Activated gamma-delta T cell (primary cell): ENCODE data around the gene WRNIP1.

Source experiments
- DNase-seq: peaks from one replicate; lab custom pipeline; 2025; lab: John Stamatoyannopoulos, UW
- total RNA-seq, 2 donors: gene quantifications; one replicate each; lab custom pipeline; 2026; lab: John Stamatoyannopoulos, UW

Gene WRNIP1
- total RNA-seq: 73.3 to 86.3 reads per million in 2 donors

DNA sequence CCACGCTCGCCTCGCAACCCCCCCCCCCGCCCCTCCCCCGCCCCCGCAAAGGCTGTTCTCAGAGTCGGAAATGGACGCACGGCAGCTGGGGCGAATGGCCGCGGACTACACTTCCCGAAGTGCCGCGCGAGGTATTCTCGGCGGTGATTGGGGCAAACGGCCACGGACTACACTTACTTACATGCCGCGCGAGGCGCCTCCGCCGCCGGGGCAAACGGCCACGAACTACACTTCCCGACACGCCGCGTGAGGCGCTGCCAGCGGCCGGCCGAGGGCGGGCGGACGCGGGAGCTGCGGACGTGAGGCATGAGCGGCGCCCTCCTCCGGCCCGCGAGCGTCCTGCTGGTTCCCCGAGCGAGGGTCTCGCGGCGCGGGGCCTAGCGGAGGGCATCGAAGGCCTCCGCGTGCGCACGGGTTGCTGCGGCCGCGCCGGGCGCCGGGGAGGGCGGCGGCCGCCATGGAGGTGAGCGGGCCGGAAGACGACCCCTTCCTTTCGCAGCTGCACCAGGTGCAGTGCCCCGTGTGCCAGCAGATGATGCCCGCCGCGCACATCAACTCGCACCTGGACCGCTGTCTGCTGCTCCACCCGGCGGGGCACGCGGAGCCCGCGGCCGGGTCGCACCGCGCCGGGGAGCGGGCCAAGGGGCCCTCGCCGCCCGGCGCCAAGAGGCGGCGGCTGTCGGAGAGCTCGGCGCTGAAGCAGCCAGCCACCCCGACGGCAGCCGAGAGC, at the start of gene WRNIP1:
Gene WRNIP1 (plus strand): TSS at position 228 of the 730 bp plus-strand sequence. CDS start 230 bp downstream, at position 458.
- DNase-seq: peak; percentile 96

DNA sequence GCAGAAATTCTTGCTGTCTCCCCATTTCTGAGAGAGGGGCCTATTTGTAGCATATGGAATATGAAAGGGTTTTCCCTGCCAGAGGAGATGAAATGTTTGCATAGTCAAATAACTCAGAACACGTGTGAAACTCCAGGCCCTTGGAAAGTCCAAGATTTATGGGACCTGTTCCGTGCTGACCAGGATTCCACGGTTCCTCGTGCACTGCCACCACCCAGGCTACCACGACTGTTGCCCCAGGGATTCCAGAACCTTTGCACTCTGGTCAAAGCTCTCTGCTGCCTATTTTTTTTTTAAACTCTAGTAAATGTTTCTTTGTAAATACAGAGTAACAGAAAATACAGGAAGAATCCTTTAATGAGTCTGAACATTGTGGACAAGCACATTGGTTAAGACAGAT, 49.5 kb upstream of the WRNIP1 start:
- no peak for DNase-seq

DNA sequence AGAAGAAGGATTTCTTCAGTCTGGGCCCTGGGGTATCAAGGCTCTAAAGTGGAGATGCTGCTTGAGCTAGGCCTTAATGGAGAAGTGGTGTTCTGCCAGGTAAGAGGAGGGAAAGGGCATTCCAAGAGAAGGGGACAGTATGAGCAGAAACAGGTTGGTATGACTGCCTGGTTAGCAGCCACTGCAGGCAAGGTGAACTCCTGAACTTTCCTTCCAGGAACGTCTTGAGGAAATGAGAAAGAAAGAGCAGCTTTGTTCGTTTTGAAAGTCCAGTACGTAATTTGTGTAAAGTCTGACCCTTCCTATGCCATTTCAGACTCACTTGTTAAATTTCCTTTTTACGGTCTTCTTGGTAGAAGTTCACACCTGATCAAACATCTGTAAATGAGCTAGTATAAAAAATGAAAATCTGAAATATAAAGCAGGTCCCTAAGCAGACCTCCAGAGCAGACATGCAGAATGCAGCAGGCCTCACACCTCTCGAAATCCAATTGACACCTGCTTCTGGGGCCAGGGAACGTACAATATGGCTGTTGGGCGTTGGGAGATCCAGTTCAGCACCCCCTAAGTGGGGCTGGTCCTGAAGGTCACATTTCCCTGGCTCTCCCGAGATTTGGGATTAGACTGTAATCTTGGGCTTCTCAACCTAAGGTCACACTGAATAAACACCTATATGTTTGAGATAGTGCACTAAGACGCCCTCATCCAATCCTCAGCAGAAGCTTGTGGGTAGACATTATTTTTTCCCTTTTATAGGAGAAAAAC, 48.1 kb upstream of the WRNIP1 start:
- no peak for DNase-seq

DNA sequence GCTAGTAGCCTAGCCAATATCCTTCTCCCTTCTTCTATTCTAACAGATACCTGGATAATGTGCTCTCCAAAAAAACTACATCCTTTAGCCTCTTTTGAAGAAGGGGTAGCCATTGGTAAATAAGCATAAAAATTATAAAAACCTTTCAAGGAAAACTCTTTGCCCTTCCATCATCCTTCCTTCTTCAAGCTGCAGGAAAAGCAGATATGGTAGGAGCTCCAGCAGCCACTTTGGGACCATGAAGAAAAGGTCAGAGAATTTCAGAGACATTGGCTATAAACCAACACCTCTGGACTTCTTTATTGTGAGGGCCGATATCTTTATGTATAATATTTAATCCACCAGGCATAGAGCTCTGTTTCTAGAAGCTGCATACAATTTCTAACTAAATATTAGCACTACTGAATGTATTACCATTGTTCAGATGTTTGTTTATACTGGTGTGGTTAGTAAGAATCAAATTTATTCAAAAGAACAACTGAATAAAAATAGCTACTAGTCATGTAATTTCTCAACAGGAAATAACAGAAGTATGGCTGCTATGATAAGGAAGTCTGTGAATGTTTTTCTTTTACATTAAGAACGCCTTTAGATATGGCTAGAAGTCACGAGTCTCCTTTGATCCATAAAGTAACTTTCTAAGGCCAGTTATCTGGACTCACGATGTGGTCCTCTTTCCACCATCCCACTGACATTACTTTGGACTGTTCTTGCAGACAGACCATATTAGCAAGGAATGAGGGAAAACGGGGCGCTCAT, 46.7 kb upstream of the WRNIP1 start:
- no peak for DNase-seq

DNA sequence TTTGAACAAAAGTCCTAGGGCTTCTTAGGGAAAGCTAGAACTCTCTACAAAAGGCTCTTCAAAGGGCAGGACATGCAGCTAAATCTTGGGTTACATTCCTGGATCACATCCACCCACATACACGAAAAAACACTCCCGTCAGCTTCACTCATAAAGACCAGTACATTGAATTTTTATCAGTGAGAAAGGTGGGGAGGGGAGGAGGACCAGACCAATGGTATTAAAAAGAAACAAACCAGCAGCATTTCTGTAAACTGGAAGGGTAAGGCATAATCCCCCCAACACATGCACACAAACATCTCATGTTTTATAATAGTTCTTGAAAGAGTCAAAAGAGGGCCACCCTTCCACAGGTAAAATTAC, 46.1 kb upstream of the WRNIP1 start:
- DNase-seq: no peak

DNA sequence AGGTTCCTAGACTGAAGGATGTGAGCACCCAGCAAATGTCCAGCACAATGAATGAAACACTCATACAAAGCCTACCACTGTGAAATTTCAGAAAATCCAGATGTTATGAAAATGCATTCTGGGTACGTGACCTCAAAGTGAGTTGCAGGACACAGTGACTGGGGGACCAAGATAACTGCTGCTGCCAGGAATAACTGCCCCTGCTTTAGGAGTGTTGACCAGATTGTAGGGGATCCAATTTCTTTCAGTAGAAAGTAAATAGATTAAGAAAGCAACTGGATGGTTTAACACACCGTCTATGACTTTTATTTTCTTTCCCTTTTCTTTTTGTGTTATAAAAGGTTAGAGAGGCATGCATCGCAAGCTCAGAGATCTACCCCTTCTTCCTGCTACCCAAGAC, 44.0 kb upstream of the WRNIP1 start:
- DNase-seq: no peak

DNA sequence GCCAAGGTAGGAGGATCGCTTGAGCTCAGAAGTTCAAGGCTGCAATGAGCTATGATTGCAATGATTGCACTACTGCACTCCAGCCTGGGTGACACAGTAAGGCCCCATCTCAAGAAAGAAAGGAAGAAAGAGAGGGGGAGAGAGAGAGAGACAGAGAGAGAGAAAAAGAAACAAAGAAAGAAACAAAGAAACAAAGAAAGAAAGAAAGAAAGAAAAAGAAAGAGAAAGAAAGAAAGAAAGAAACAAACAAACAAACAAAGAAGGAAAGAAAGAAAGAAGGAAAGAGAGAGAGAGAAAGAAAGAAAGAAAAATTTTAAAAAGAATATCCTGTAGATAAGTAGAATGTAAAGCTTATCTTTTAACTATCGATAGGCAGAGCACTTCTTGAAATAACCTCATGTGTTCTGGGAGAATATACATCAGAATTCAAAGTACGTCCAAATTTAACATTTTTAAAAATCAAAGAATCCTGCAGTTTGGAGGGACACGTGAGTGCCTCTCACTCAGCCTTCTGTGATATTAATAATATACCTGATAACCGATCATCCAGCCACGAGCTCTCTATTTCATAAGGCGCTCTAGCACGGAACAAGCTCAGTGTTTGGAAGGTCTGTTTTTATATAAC, 39.7 kb upstream of the WRNIP1 start:
- no peak for DNase-seq

DNA sequence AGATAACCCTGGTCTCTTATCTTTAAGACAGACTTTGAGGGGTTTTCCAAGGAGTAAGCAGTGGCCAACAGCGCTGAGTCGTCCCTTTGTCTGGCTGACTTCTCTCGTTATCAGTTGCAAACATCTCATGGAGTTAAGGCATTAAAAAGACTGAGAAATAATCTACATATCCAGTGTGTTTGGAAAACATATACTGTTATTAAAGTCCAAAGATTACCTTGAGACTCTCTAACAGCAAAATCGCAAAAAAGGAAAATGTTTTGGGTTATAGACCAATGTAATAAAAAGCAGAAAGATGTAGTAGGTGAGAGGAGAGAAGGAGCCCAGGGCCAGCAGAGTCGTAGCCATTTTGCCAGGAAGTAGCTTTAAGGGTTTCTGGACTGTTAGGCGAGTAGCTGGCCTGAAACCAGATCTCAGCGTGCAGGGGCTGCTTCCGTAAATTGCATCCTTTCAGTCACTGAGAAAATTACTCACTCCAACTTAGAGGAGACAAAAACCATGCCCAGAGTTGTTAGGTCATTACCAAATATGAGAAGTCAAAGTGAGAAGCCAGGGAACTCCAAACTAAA, 39.1 kb upstream of the WRNIP1 start:
- DNase-seq: no peak

DNA sequence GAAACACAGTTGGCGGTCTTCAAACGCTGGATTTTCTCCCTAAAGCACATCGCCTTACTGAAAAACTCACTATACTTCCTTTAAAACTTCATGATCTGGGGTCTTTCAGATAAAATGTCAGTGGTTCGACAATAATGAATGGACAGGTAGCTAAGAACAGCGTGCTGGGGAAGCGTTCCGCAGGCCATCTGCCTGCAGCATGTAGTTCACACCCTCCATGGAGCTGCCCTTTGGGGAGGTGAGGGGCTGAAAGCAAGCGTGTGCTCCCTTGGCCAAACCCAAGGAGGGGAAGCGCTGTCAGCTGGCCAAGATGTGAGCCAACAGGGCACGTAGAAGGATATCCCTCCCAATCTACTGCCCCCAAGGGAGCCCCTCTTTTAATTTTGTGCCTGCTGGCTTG, 35.3 kb upstream of the WRNIP1 start:
- no peak for DNase-seq

DNA sequence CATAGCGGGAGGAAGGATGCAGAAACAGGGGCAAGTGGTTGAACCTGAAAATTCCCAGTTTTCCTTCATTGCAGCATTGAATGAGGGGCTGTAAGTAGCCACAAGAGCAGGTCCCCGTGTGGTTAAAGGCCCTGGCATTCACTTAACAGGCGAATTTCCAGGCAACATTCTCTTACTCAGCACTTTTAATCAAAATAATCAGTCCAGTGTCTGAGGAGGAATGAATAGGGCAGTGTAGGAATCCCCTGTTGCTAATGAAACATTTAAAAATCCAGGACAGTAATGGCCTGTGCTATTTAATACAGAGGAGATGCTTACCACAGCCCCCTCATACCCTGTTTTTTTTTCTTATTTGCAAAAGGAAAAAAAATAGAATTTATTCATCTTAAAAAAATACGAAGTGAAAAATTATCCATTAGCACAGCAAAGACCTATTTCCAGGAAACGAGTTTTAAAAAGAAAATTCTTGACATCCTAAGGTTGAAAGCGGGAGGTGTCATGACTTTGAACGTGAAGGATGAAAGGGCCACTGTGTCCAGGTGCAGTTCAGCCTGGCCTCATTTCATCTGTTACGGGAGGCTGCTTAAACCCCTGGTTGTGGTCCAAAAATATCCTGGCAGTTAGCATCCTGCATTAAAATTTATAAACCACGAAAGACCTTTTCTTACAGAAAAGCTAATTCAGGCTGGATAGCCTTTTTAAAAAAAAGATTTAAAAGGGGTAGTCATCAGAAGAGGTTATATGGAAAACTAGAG, 34.7 kb upstream of the WRNIP1 start:
- no peak for DNase-seq

DNA sequence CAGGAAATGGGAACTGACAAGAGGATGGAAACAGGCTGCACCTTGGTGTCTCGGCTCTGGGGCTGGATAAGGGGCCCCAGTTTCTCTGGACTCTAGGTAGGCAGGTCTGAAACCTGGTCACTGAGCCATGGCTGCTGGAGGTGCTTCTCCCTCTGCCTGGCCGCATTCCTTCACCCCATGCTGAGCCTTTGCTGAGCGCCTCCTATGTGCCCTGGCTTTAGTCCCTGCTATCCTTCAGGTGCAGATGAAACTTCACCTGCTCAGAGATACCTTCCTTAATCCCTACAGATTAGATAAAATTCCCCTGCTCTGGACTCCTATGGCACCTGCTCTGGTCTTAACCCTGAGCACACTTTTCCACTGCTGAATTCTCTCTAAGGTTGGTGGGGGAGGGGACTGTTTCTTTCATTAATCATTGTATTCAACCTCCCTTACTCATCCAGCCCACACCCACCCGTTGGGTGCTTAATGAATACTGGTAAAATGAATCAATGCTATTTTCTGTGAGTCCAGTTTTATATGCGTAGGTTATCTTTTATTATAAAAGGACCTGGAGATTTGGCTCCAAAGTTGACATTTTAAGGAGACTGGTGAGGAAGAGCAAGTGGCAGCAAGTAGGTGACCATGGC, 33.8 kb upstream of the WRNIP1 start:
- no peak for DNase-seq

DNA sequence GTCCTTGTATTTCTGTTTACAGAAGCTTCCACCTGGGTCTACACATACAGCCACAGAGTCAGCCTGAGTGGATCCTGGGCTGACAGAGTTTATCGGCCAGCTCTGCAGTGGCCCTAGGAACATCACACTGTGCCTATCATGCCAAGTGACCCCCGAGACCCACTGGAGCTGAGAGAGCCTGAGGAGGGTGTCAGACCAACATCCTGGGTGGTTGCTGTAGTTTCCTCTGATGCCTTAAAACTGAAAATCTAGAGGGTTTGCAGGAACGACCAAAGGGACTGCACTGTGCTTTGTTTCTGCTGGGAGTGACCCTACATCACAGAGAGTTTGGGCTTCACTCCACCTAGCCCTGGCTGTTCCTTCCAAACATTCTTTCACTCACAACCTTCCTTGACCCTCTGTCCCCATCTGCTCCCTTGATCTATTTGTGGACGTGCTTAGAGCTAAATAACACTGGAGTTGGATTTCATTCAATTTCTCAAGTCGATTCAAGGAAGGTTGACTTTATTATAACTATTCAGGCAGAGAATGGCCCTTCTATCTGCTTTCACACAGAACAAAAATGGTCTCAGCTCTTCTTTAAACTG, 32.6 kb upstream of the WRNIP1 start:
- no peak for DNase-seq

DNA sequence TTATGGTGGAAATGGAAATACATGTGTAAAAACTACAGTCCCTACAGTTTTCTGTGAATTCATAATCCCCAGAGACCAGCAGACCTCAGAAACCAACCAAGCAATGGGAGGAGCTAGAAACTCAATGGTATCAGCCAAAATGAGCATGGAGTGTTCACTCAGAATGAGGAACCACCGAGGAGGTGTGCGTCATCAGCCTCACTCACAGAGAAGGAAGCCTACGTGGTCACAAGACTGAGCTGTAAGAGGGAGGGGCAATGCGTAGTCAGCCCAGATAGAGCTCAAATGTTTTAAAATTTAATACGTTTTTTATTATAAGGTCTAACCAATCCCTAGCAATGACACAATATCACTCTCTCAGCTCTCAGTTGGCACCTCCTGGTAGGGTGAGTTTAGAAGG, 31.9 kb upstream of the WRNIP1 start:
- no peak for DNase-seq

DNA sequence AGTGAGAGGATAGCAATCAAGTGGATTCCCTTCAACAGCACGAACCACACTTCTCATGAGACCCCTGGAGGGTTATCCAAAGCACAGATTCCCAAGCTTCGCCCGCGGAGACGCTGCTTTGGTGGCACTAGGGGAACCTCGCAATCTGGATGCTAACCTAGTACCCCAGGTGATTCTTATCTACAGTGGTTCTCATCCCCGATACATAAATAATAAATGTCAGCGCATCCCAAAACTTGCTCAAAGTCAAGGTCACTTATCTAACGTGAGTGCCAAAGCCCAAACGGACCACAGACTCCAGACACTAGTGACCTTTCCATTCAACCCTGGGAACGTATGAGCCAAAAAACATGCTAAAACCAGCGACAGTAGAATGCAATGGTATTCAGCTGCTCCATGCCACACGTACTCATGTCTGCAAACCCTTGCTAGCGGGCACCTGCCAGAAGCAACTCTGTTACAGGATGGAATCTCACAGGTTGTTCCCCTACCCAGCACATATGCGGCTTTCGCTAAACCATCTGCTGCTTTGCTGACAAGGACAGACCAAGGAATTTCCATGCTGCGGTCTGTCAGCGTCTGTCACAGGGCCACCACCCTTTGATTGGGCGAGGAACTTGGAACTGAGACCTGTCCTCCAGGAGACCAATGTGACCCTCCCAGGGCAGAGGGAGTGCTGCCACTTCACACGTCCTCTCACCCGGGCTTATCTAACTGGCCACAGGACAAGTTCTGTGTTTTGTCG, 31.3 kb upstream of the WRNIP1 start:
- DNase-seq: no peak

DNA sequence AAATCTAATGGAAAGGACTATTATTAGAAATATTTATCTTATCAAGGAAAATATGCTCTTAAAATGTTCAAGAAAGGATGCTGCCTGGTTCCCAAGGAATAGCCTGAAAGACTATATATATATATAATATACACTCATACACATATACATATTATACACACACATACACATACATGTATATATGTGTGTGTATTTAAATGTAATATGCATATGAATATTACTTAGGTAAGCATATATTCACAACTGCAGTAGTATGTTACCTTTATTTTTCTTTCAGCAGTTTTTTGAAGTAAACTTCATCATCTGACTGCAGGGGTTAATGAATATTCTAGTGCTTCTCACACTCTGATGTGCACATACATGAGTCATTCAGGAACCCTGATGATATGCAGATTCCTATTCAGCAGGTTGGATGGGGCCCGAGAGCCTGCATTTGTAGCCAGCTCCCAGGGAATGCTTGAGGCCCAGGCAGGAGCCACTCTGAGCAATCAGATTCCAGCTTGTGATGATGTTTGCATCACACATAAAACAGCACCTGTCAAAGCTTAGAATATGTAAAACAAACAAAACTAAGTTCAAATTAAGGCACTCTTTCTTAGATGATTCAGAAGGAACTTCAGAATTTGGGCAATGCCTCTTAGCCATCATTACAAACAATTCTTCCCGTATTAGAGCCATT, 30.6 kb upstream of the WRNIP1 start:
- no peak for DNase-seq

DNA sequence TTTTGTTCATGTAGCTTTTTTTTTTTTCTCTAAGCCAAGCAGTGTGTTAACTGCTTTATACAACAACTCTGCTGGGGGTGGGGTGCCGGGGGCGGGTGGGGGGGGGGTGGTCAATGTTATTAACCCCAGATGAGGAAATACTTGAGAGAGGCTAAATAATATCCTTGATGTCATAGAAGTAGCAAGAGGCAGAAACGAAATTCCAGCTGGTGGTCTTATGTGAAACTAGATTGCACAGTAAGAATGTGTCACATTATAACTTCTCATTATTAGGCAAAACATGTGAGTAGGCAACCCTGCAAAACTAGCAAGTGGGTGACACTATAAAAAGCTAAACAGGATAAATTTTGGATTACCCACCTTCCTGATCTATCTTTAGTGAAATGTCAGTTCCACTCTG, 27.3 kb upstream of the WRNIP1 start:
- DNase-seq: no peak

DNA sequence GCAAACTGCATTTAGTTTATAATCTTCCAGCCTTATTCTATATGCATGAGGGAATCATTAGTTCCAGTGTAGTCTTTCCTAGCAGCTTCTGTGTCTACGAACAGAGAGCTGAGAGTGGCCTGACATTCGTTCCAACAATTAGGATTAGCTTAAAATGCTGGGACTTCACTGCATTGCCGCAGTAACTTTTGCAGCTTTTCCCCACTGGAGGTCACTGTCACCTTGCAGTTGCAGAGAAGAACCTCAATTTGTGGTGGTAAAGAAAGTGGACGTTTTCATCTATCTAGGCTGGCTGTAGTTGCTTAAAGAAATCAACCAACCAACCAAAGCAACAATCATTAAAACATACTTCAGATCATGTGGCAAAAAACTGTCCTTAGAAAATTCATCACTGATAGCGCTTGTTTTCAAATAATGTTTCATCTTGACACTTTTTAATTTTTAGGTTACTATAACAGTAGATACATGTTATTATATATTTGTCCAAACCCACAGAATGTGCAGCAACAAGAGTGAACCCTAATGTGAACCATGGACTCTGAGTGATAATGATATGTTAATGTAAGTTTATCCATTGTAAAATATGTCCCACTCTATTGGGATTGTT, 26.7 kb upstream of the WRNIP1 start:
- DNase-seq: no peak

DNA sequence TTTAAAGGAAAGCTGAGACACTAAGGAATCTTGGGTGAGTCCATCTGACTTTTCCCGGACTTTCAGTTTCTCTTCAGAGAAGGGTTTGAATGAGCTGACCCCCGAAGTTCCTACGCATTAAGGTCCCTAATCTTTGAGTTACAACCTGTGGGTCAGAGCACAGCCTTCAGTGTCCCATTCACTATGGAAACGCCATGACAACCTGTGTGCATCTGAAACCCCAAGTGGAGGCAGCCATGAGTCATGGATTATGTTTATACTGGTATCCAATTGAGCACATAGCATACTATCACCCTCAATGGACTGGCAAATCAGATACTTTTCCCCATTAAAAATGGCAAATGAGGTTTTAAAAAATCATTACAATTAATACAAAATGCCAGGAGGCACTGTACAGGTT, 25.9 kb upstream of the WRNIP1 start:
- no peak for DNase-seq

DNA sequence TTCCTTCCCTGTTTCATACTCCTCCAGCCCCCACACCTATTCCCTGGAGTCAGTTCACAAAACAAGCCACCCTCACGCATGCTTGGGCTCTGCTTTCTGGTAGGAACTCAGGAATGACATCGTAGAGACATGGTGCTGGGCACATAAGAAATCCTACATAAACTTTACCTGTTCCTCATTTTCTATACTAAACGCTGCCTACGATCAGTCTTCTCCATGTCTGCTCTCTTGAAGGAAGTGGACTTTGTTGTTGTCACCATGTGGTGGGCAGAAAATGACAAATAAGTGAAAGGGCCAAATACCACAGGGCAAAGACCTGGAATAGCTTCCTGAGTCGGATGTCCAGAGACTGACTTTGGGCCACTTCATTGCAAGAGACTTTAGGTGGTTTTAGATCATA, 24.6 kb upstream of the WRNIP1 start:
- no peak for DNase-seq
